ENCODE results near the gene INHBE. TPM values are rescaled to one million over a fixed set of nuclear protein-coding genes. Genes with fewer than 3 reads are reported as not detected.

The INHBE gene
- polyA plus RNA-seq, 1 experiment: 10.8 TPM

GRCh38 chr12:57473392-57473791 is 18.3 kb downstream of the INHBE start:
- H3K4me3 ChIP-seq (ENCODE audit: low read depth, low read length): no peak overlapping the region
- ChIA-PET POLR2A (no interaction called here), CTCF (interaction anchor here (2.7 kb wide), 1 partner anchor 14 kb away, joined by 14 read pairs; the partner anchor contains the start of gene GLI1)
- no peak overlapping the region for H3K27ac ChIP-seq (ENCODE audit: low read depth, low read length)
- no peak for DNase-seq (ENCODE audit: low read depth, low spot score)
- no peaks in the 10 kb centered on the region; the same call in 1 of the 2 replicates for H3K9me3 ChIP-seq (ENCODE audit: control insufficient read depth, insufficient read depth, low read length)
- H3K27me3 ChIP-seq (ENCODE audit: control insufficient read depth, insufficient read depth, low read length): peaks cover 42% of the 10 kb centered on the region
- no peak for TF ChIP-seq CTCF (IDR thresholded peaks at IDR 0.05; ENCODE audit: low read depth, low read length)

- DNase-seq (ENCODE audit: low read depth, low spot score): no peak
- Histone ChIP-seq H3K27me3 (ENCODE audit: control insufficient read depth, insufficient read depth, low read length) (peaks cover 42% of the 10 kb centered on the region), H3K9me3 (ENCODE audit: control insufficient read depth, insufficient read depth, low read length) (no peaks in the 10 kb centered on the region; the same call in 1 of the 2 replicates), H3K4me3 (ENCODE audit: low read depth, low read length) (no peak overlapping the region), H3K27ac (ENCODE audit: low read depth, low read length) (no peak overlapping the region)
- CTCF ChIA-PET: interaction anchor here (1.9 to 2.7 kb wide), 2 partner anchors 11 to 15 kb away, joined by 9 to 14 read pairs; partner anchors contain the start of gene GLI1
- POLR2A ChIA-PET: no interaction called here
- TF ChIP-seq CTCF (IDR thresholded peaks at IDR 0.05; ENCODE audit: low read depth, low read length): no peak
Measured at GRCh38 chr12:57473886-57474285, 18.8 kb downstream of the INHBE start.

GRCh38 chr12:57474430-57474829 is 19.3 kb downstream of the INHBE start:
- CTCF ChIA-PET: interaction anchor here (1.9 to 2.7 kb wide), 2 partner anchors 11 to 15 kb away, joined by 9 to 14 read pairs; partner anchors contain the start of gene GLI1
- TF ChIP-seq CTCF (IDR thresholded peaks at IDR 0.05; ENCODE audit: low read depth, low read length): no peak

GRCh38 chr12:57474862-57475261 is 19.8 kb downstream of the INHBE start:
- H3K4me3 ChIP-seq (ENCODE audit: low read depth, low read length): no peak overlapping the region
- DNase-seq (ENCODE audit: low read depth, low spot score): no peak
- no peak for TF ChIP-seq CTCF (IDR thresholded peaks at IDR 0.05; ENCODE audit: low read depth, low read length)
- no peak overlapping the region for H3K27ac ChIP-seq (ENCODE audit: low read depth, low read length)
- H3K27me3 ChIP-seq (ENCODE audit: control insufficient read depth, insufficient read depth, low read length): peaks cover 42% of the 10 kb centered on the region
- POLR2A ChIA-PET: interaction anchor here (0.9 kb wide), 1 partner anchor 45 kb away, joined by 4 read pairs; the partner anchor contains the start of gene DDIT3
- CTCF ChIA-PET: interaction anchor here (1.9 to 2.7 kb wide), 2 partner anchors 12 to 16 kb away, joined by 9 to 14 read pairs; partner anchors contain the start of gene GLI1
- no peaks in the 10 kb centered on the region; the same call in 1 of the 2 replicates for H3K9me3 ChIP-seq (ENCODE audit: control insufficient read depth, insufficient read depth, low read length)

More at GRCh38 chr12:57474430-57474829, 19.3 kb downstream of the INHBE start:
- Histone ChIP-seq H3K27ac (ENCODE audit: low read depth, low read length) (no peak overlapping the region), H3K4me3 (ENCODE audit: low read depth, low read length) (no peak overlapping the region), H3K27me3 (ENCODE audit: control insufficient read depth, insufficient read depth, low read length) (peaks cover 42% of the 10 kb centered on the region), H3K9me3 (ENCODE audit: control insufficient read depth, insufficient read depth, low read length) (no peaks in the 10 kb centered on the region; the same call in 1 of the 2 replicates)
- no peak for DNase-seq (ENCODE audit: low read depth, low spot score)
- POLR2A ChIA-PET: no interaction called here

All from AG04450 (cell line).